CD4-positive, alpha-beta T cell (primary cell): ENCODE measurements around the gene TMC6. TPM values are rescaled to one million over a fixed set of nuclear protein-coding genes. Genes with fewer than 3 reads are reported as not detected.

Experiments used
- ATAC-seq: fragments of 200-7000 bp; cut with Tn5 transposase; one replicate; pipeline ENCODE4 v1.10.0; 2022; ENCODE audit warnings: mild to moderate bottlenecking; ENCODE audit not compliant: poor library complexity
- CTCF ChIA-PET: fragments of 350-600 bp; sonication (Branson Sonifier 250); formaldehyde crosslinking; loops from one replicate; lab custom pipeline; 2021; ENCODE audit warnings: antibody characterized with exemption, inconsistent platforms; lab: Charles Lee
- POLR2A ChIA-PET: fragments of 350-600 bp; sonication (Branson Sonifier 250); formaldehyde crosslinking; loops from one replicate; lab custom pipeline; 2021; ENCODE audit warnings: antibody characterized with exemption, inconsistent platforms; lab: Charles Lee
- DNase-seq, 14 experiments: peaks; one replicate each; pipeline ENCODE4 v3.0.0-alpha.2; 2013 to 2020; ENCODE audit warnings: mixed read lengths in 2 of 14
- H3K27ac ChIP-seq, 2 donors: one replicate each; pipeline versions ENCODE4 v1.5.1 to v1.7.0; 2013; ENCODE audit warnings: low read length in 2 of 2, low read depth in 1 of 2, mild to moderate bottlenecking in 1 of 2
- H3K27me3 ChIP-seq, 2 experiments: 1 replicate in 1 of 2; 2 replicates in 1 of 2; pipeline versions ENCODE4 v1.6.1 to v1.7.0; 2013; ENCODE audit warnings: low read length in 2 of 2, control low read depth in 1 of 2, mild to moderate bottlenecking in 1 of 2, moderate library complexity in 1 of 2; ENCODE audit not compliant: insufficient read depth in 2 of 2, control insufficient read depth in 1 of 2
- H3K36me3 ChIP-seq: one replicate; pipeline ENCODE4 v1.6.1; 2013; ENCODE audit warnings: low read length, control low read depth; ENCODE audit not compliant: insufficient read depth
- H3K4me1 ChIP-seq: one replicate; pipeline ENCODE4 v1.6.1; 2013; ENCODE audit warnings: low read length, control low read depth; ENCODE audit not compliant: insufficient read depth
- H3K4me3 ChIP-seq: one replicate; pipeline ENCODE4 v1.5.1; 2013; ENCODE audit warnings: mild to moderate bottlenecking, low read length, moderate library complexity
- H3K9me3 ChIP-seq, 2 experiments: 1 replicate in 1 of 2; 2 replicates in 1 of 2; pipeline versions ENCODE4 v1.6.1 to v1.7.0; 2013; ENCODE audit warnings: low read length in 2 of 2, mild to moderate bottlenecking in 2 of 2, control low read depth in 1 of 2, moderate library complexity in 1 of 2; ENCODE audit not compliant: control insufficient read depth in 1 of 2, insufficient read depth in 1 of 2
- H3K27ac Mint-ChIP-seq: one replicate; pipeline ENCODE4 v1.8.0; 2020; ENCODE audit warnings: mixed read lengths
- H3K27me3 Mint-ChIP-seq: one replicate; pipeline ENCODE4 v1.8.0; 2021; ENCODE audit warnings: mixed read lengths
- H3K36me3 Mint-ChIP-seq: one replicate; pipeline ENCODE4 v1.8.0; 2021; ENCODE audit warnings: low read depth, mixed read lengths
- H3K4me1 Mint-ChIP-seq: one replicate; pipeline ENCODE4 v1.8.0; 2021; ENCODE audit warnings: low read depth, mixed read lengths
- H3K4me3 Mint-ChIP-seq: one replicate; pipeline ENCODE4 v1.8.0; 2020; ENCODE audit warnings: mild to moderate bottlenecking, mixed read lengths
- H3K9me3 Mint-ChIP-seq: one replicate; pipeline ENCODE4 v1.8.0; 2020; ENCODE audit warnings: mixed read lengths
- intact Hi-C, 2 experiments: fragments of 100-400 bp; cut with DNase I in 1 of 2; cut with micrococcal nuclease in 1 of 2; formaldehyde crosslinking; loops; one replicate each; pipeline versions ENCODE4 v1.15.1 to v1.9.0; 2023 to 2025; cut with DNase I, micrococcal nuclease
- total RNA-seq, 174 experiments: library from RNA in 2 of 174; stranded (reverse) in 2 of 174; gene quantifications; one replicate each; pipeline ENCODE4 v1.2.3 and lab custom pipeline; 2021 to 2026
- TF ChIP-seq, protein P1 (sequence below): fragments of 200-600 bp; IDR thresholded peaks from one replicate; pipeline ENCODE4 v1.8.0; 2022; ENCODE audit warnings: antibody characterized with exemption, mild to moderate bottlenecking

Gene TMC6
- total RNA-seq, 2 experiments from 2014 or later, result 645 to 659 TPM

DNA sequence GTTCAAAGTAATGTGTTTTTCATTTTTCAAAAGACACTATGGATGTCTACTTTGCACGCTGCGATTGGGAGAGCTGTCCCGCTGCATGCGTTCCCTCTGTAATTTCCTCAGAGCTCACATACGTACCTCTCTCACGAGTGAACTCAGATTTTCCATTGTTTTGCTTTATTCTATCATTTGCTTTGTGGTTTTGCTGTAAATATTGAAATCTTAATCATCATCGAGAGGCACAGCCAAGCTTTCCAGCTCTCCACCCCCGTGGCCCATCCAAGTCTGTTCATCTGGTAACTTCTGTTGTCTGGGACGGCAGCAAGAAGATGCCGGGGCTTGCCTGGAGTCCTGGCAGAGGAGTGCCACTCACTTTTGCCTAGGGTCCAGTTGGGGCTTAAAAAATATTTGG, 21.1 kb downstream of the TMC6 start:
- POLR2A ChIA-PET, result interaction anchor here (0.7 to 1.3 kb wide), 2 partner anchors 20 to 229 kb away, joined by 3 to 4 read pairs; no protein-coding TSS in a partner anchor
- intact Hi-C loops, result no loop called here

DNA sequence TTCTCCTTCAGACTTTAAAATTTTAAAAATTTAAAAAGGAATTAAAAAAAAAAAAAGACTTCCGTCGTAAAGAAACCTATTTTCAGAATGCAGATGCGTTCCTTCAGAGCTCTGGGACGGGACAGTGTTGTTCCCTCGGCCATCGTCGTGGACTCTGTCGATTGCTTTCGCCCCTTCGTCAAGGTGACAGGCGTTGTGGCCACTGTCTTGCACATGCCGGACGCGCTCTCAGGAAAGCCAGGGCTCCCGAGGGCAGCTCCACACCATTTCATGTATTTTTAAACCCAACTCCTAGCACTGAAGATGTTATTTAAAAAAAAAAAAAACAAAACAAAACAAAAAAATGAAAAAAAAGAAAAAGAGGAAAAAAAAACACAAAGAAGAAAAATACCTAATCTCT, 22.3 kb downstream of the TMC6 start:
- Histone ChIP-seq H3K4me3 (no peak overlapping the region), H3K27me3 (no peaks in the 10 kb centered on the region), H3K9me3 (no peaks in the 10 kb centered on the region), H3K4me1 (peaks cover 13% of the 10 kb centered on the region), H3K27ac (no peak overlapping the region), H3K36me3 (peaks cover 82% of the 10 kb centered on the region)
- Mint-ChIP-seq H3K4me1 (peaks cover 17% of the 10 kb centered on the region), H3K9me3 (no peaks in the 10 kb centered on the region), H3K36me3 (peaks cover 67% of the 10 kb centered on the region), H3K4me3 (no peak overlapping the region), H3K27ac (no peak overlapping the region), H3K27me3 (no peaks in the 10 kb centered on the region)
- DNase-seq (no peak), ATAC-seq (no peak)
- POLR2A ChIA-PET, result interaction anchor here (0.7 to 1.6 kb wide), 4 partner anchors 21 to 38 kb away, joined by 3 to 5 read pairs (median 4); no protein-coding TSS in a partner anchor
- intact Hi-C loops, result no loop called here
- CTCF ChIA-PET, result interaction anchor here (0.8 to 1.6 kb wide), 3 partner anchors 22 to 145 kb away, joined by 3 to 4 read pairs (median 3); no protein-coding TSS in a partner anchor
- TF ChIP-seq, protein P1, sequence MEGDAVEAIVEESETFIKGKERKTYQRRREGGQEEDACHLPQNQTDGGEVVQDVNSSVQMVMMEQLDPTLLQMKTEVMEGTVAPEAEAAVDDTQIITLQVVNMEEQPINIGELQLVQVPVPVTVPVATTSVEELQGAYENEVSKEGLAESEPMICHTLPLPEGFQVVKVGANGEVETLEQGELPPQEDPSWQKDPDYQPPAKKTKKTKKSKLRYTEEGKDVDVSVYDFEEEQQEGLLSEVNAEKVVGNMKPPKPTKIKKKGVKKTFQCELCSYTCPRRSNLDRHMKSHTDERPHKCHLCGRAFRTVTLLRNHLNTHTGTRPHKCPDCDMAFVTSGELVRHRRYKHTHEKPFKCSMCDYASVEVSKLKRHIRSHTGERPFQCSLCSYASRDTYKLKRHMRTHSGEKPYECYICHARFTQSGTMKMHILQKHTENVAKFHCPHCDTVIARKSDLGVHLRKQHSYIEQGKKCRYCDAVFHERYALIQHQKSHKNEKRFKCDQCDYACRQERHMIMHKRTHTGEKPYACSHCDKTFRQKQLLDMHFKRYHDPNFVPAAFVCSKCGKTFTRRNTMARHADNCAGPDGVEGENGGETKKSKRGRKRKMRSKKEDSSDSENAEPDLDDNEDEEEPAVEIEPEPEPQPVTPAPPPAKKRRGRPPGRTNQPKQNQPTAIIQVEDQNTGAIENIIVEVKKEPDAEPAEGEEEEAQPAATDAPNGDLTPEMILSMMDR, result no peak

More for the DNA sequence above, 21.1 kb downstream of the TMC6 start:
- ATAC-seq (no peak), DNase-seq (peak in 1 of 14 experiments; percentile 4)
- Histone ChIP-seq H3K4me1 (peaks cover 25% of the 10 kb centered on the region), H3K27ac (no peak overlapping the region), H3K4me3 (no peak overlapping the region), H3K36me3 (peaks cover 83% of the 10 kb centered on the region), H3K9me3 (no peaks in the 10 kb centered on the region), H3K27me3 (no peaks in the 10 kb centered on the region)
- CTCF ChIA-PET, result no interaction called here
- Mint-ChIP-seq H3K27me3 (no peaks in the 10 kb centered on the region), H3K9me3 (no peaks in the 10 kb centered on the region), H3K4me1 (peaks cover 20% of the 10 kb centered on the region), H3K36me3 (peaks cover 62% of the 10 kb centered on the region), H3K27ac (peak overlapping the region; percentile 76), H3K4me3 (no peak overlapping the region)
- TF ChIP-seq, protein P1, result no peak

DNA sequence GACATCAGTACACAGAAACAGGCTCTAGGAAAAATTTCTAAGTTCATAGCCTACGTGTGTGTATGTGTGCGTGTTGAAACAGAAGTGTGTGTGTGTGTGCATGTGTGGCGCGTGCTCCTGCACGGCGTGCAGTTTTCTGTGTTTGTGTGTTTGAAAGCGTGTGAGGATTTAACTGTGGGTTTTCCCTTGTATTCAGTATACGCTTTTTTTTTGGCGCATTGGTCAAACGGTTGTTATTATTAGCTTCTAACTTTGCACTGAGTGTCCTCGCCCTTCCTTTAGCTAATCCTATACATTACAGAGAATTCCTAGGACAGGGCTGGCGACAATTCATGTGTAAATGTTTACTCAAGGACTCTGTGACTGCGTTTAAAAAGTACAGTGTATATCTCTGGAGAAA, 23.0 kb downstream of the TMC6 start:
- Histone ChIP-seq H3K4me1 (peaks cover 9% of the 10 kb centered on the region), H3K27ac (peak overlapping the region in 1 of 2 donors; percentile 21), H3K27me3 (no peaks in the 10 kb centered on the region), H3K36me3 (peaks cover 79% of the 10 kb centered on the region), H3K9me3 (no peaks in the 10 kb centered on the region), H3K4me3 (no peak overlapping the region)
- DNase-seq (no peak), ATAC-seq (no peak)
- Mint-ChIP-seq H3K4me1 (peaks cover 17% of the 10 kb centered on the region), H3K4me3 (no peak overlapping the region), H3K27ac (no peak overlapping the region), H3K36me3 (peaks cover 65% of the 10 kb centered on the region), H3K9me3 (no peaks in the 10 kb centered on the region), H3K27me3 (no peaks in the 10 kb centered on the region)
- intact Hi-C loops, result no loop called here
- CTCF ChIA-PET, result interaction anchor here (1.0 to 1.6 kb wide), 2 partner anchors 21 to 146 kb away, joined by 3 to 4 read pairs; no protein-coding TSS in a partner anchor
- POLR2A ChIA-PET, result interaction anchor here (1.6 kb wide), 1 partner anchor 38 kb away, joined by 4 read pairs; no protein-coding TSS in a partner anchor
- TF ChIP-seq, protein P1, result no peak
